Neuronal stem cell (in vitro differentiated cells): ENCODE results near the gene CACNG7.

Experiments
- DNase-seq: peaks from one replicate; pipeline ENCODE4 v3.0.0-alpha.2; 2013; ENCODE audit warnings: low spot score
- H2AFZ ChIP-seq: one replicate; pipeline ENCODE4 v1.6.1; 2013; ENCODE audit warnings: mild to moderate bottlenecking, low read length, inconsistent platforms
- H2AK5ac ChIP-seq: 2 replicates; pipeline ENCODE4 v1.6.1; 2013; ENCODE audit warnings: low read depth, mild to moderate bottlenecking, inconsistent platforms, low read length, moderate library complexity, mixed read lengths
- H2BK120ac ChIP-seq: 2 replicates; pipeline ENCODE4 v1.6.1; 2013; ENCODE audit warnings: low read depth, mild to moderate bottlenecking, inconsistent platforms, low read length, moderate library complexity, mixed read lengths
- H2BK12ac ChIP-seq: one replicate; pipeline ENCODE4 v1.6.1; 2013; ENCODE audit warnings: low read length, inconsistent platforms
- H2BK15ac ChIP-seq: 2 replicates; pipeline ENCODE4 v1.6.1; 2013; ENCODE audit warnings: mild to moderate bottlenecking, low read length, inconsistent platforms, mixed read lengths
- H2BK5ac ChIP-seq: one replicate; pipeline ENCODE4 v1.6.1; 2013; ENCODE audit warnings: inconsistent platforms, mild to moderate bottlenecking, low read length, moderate library complexity
- H3K14ac ChIP-seq: one replicate; pipeline ENCODE4 v1.6.1; 2013; ENCODE audit warnings: low read length, inconsistent platforms
- H3K18ac ChIP-seq: 2 replicates; pipeline ENCODE4 v1.6.1; 2013; ENCODE audit warnings: low read length, inconsistent platforms
- H3K23ac ChIP-seq: 2 replicates; pipeline ENCODE4 v1.6.1; 2013; ENCODE audit warnings: low read depth, mild to moderate bottlenecking, mixed read lengths, low read length, inconsistent platforms; ENCODE audit not compliant: poor library complexity
- H3K27ac ChIP-seq: replicated peaks from 3 replicates; pipeline ENCODE4 v1.5.1; 2013; ENCODE audit warnings: low read length, inconsistent platforms
- H3K27me3 ChIP-seq, 3 experiments: 2 replicates each; pipeline ENCODE4 v1.6.1; 2013; ENCODE audit warnings: low read length in 3 of 3, mild to moderate bottlenecking in 2 of 3, inconsistent platforms in 1 of 3, low read depth in 1 of 3, mixed read lengths in 1 of 3, moderate library complexity in 1 of 3; ENCODE audit not compliant: control insufficient read depth in 3 of 3, insufficient read depth in 3 of 3
- H3K36me3 ChIP-seq, 2 donors: replicated peaks in 1 of 2; 2 replicates each; pipeline ENCODE4 v1.6.1; 2013; ENCODE audit warnings: low read length in 2 of 2; ENCODE audit not compliant: control insufficient read depth in 2 of 2, insufficient read depth in 2 of 2
- H3K4ac ChIP-seq: 2 replicates; pipeline ENCODE4 v1.6.1; 2013; ENCODE audit warnings: inconsistent platforms, mild to moderate bottlenecking, low read length, moderate library complexity
- H3K4me1 ChIP-seq, 2 donors: 1 replicate in 1 of 2; 2 replicates in 1 of 2; pipeline ENCODE4 v1.6.1; 2013; ENCODE audit warnings: low read length in 2 of 2, low read depth in 1 of 2; ENCODE audit not compliant: control insufficient read depth in 2 of 2, insufficient read depth in 1 of 2
- H3K4me2 ChIP-seq: one replicate; pipeline ENCODE4 v1.6.1; 2013; ENCODE audit warnings: mild to moderate bottlenecking, low read length, inconsistent platforms; ENCODE audit not compliant: insufficient read depth, poor library complexity, severe bottlenecking
- H3K4me3 ChIP-seq, 2 donors: 2 replicates each; pipeline ENCODE4 v1.5.1; 2013; ENCODE audit warnings: low read length in 2 of 2, mild to moderate bottlenecking in 2 of 2, inconsistent platforms in 1 of 2, moderate library complexity in 1 of 2
- H3K79me1 ChIP-seq: one replicate; pipeline ENCODE4 v1.6.1; 2013; ENCODE audit warnings: low read depth, mild to moderate bottlenecking, inconsistent platforms, low read length, moderate library complexity
- H3K9ac ChIP-seq: one replicate; pipeline ENCODE4 v1.6.1; 2013; ENCODE audit warnings: mild to moderate bottlenecking, low read depth, low read length, inconsistent platforms; ENCODE audit not compliant: poor library complexity
- H3K9me3 ChIP-seq, 2 donors: replicated peaks in 1 of 2; 2 replicates each; pipeline versions ENCODE3 to v1.6.1; 2013; ENCODE audit warnings: low read length in 2 of 2, mild to moderate bottlenecking in 2 of 2, inconsistent platforms in 1 of 2, low read depth in 1 of 2, mixed read lengths in 1 of 2, moderate library complexity in 1 of 2; ENCODE audit not compliant: control insufficient read depth in 2 of 2, insufficient read depth in 1 of 2
- H4K8ac ChIP-seq: one replicate; pipeline ENCODE4 v1.6.1; 2013; ENCODE audit warnings: low read depth, mild to moderate bottlenecking, inconsistent platforms, low read length, moderate library complexity
- H4K91ac ChIP-seq: one replicate; pipeline ENCODE4 v1.6.1; 2013; ENCODE audit warnings: low read length, low read depth, mild to moderate bottlenecking, inconsistent platforms; ENCODE audit not compliant: poor library complexity
- WGBS, 2 donors: extraction: QIAGEN DNeasy Blood & Tissue Kit; methylation state at CpG; one replicate each; pipeline ENCODE4 v1.1.7; 2013; ENCODE audit warnings: missing lambda C conversion rate in 2 of 2, mixed read lengths in 1 of 2; ENCODE audit not compliant: insufficient read length in 2 of 2, insufficient replicate concordance in 1 of 2; ENCODE audit errors: extremely low coverage in 2 of 2; 5-methylcytosine and 5-hydroxymethylcytosine counted together

Gene CACNG7

DNA sequence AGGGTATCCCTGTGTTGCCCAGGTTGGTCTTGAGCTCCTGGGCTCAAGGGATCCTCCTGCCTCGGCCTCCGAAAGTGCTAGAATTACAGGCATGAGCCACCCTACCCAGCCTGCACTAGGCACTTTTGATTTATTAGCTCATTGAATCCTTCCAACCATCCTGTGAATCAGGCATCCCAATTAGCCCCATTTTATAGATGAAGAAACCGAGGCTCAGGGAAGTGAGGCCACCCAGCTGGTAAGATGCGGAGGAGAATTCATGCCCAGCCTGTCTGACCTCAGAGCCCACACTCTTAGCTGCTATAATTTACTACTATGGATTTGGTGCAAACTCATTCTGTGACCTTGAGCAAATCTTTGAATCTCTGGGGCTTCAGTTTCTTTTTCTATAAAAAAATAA lies 35.9 kb downstream of the CACNG7 start:
- H3K79me1 ChIP-seq: no peaks in the 10 kb centered on the region
- peaks cover 0 to 10% (median 0%) of the 10 kb centered on the region in 3 experiments for H3K27me3 ChIP-seq
- no peak overlapping the region for H3K9ac ChIP-seq
- H4K8ac ChIP-seq: no peak overlapping the region
- peaks cover 0 to 9% of the 10 kb centered on the region in 2 donors for H3K4me1 ChIP-seq
- peaks cover 4 to 30% of the 10 kb centered on the region in 2 donors for H3K36me3 ChIP-seq
- H3K4me3 ChIP-seq: no peak overlapping the region
- peaks cover 0 to 5% of the 10 kb centered on the region in 2 donors for H3K9me3 ChIP-seq
- H2BK15ac ChIP-seq: no peak overlapping the region
- no peak overlapping the region for H2AFZ ChIP-seq
- H2BK120ac ChIP-seq: no peak overlapping the region
- H3K14ac ChIP-seq: no peak overlapping the region
- no peak overlapping the region for H3K4ac ChIP-seq
- H2AK5ac ChIP-seq: no peak overlapping the region
- no peak overlapping the region for H3K23ac ChIP-seq
- no CpG with 5 or more reads among the region's 4 CpGs for WGBS, 2 donors
- no peak overlapping the region for H3K4me2 ChIP-seq
- H2BK12ac ChIP-seq: no peak overlapping the region
- no peak overlapping the region for H3K18ac ChIP-seq
- H4K91ac ChIP-seq: no peak overlapping the region
- DNase-seq: no peak
- H2BK5ac ChIP-seq: no peak overlapping the region
- H3K27ac ChIP-seq: no peak overlapping the region

DNA sequence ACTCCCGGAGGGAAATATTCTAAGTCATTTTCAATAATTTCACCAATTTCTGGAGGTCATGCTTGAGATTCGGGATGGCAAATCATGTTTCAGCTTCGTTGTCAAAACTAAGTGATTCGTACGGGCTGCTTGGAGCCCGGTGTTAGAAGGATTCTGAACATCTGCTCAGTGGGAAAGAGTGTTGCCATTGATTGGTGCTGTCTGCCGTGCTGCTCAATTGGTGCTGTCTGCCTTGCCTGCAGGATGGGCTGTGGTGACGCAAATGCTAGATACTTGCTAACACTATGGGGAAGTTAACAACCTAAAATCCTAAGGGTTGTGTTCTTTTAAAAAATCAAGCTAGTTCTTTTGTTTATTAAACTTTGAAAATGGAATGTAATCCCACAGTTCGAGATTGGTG lies 36.4 kb downstream of the CACNG7 start:
- Histone ChIP-seq H3K4me3 (peak overlapping the region in 1 of 2 donors; percentile 4), H3K36me3 (peaks cover 1 to 25% of the 10 kb centered on the region in 2 donors), H2AFZ (peak overlapping the region; percentile 11), H2BK12ac (no peak overlapping the region), H3K9me3 (peaks cover 0 to 5% of the 10 kb centered on the region in 2 donors), H3K18ac (no peak overlapping the region), H4K8ac (no peak overlapping the region), H4K91ac (no peak overlapping the region), H2BK5ac (no peak overlapping the region), H3K4me1 (peaks cover 0 to 9% of the 10 kb centered on the region in 2 donors), H2BK120ac (no peak overlapping the region), H3K27me3 (peaks cover 0 to 10% (median 0%) of the 10 kb centered on the region in 3 experiments), H3K14ac (no peak overlapping the region), H3K23ac (no peak overlapping the region), H3K4me2 (no peak overlapping the region), H3K79me1 (no peaks in the 10 kb centered on the region), H2AK5ac (no peak overlapping the region), H3K9ac (no peak overlapping the region), H2BK15ac (no peak overlapping the region), H3K27ac (no peak overlapping the region), H3K4ac (no peak overlapping the region)
- DNase-seq: no peak
- no CpG with 5 or more reads among the region's 9 CpGs for WGBS, 2 donors

DNA sequence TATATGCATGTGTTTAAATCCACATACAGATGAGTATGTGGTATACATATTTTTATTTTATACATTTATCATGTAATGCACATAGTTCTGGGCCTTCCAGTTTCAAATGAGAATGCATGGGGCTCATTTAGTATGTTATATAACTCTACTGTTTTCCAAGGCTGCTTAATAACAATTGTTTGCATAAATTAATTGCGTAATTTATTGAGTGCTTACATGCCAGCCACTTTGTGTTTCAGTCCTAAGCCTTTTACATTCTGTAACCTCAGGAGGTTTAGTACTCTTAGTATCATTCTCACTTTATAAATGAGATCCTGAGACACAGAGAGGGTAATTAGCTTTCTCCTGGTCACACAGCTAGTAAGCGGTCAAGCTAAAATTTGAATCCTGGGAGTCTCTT lies 36.9 kb downstream of the CACNG7 start:
- Histone ChIP-seq H4K91ac (no peak overlapping the region), H3K36me3 (peaks cover 0 to 22% of the 10 kb centered on the region in 2 donors), H4K8ac (no peak overlapping the region), H3K18ac (no peak overlapping the region), H3K9ac (no peak overlapping the region), H3K4me1 (peaks cover 0 to 9% of the 10 kb centered on the region in 2 donors), H3K27ac (no peak overlapping the region), H2BK120ac (no peak overlapping the region), H2BK15ac (no peak overlapping the region), H3K27me3 (peaks cover 0 to 10% (median 0%) of the 10 kb centered on the region in 3 experiments), H3K14ac (no peak overlapping the region), H2BK12ac (no peak overlapping the region), H3K4me2 (no peak overlapping the region), H2BK5ac (no peak overlapping the region), H3K4ac (no peak overlapping the region), H2AK5ac (no peak overlapping the region), H3K79me1 (no peaks in the 10 kb centered on the region), H3K9me3 (peaks cover 0 to 5% of the 10 kb centered on the region in 2 donors), H3K4me3 (peak overlapping the region in 1 of 2 donors; percentile 4), H2AFZ (no peak overlapping the region), H3K23ac (no peak overlapping the region)
- DNase-seq: no peak
- no CpG with 5 or more reads among the region's 2 CpGs for WGBS, 2 donors

DNA sequence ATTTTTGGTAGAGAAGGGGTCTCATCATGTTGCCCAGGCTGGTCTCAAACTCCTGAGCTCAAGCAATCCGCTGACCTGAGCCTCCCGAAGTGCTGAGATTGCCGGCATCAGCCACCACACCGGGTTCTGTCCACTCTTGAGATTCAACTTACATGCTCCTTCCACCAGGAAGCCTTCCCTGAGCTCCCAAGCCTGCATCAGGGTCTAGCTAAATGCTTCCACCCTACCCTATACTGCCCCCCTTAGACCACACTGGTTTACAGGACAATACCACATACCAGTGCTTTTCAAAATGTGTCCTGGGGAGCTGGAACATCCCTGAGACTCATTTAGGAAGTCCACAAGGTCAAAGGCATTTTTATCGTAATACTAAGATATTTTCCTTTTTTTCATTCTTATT lies 38.5 kb downstream of the CACNG7 start:
- Histone ChIP-seq H3K4ac (no peak overlapping the region), H3K79me1 (no peaks in the 10 kb centered on the region), H3K23ac (no peak overlapping the region), H3K9ac (no peak overlapping the region), H3K27me3 (peaks cover 0 to 8% (median 0%) of the 10 kb centered on the region in 3 experiments), H3K27ac (no peak overlapping the region), H3K18ac (no peak overlapping the region), H2BK15ac (no peak overlapping the region), H4K91ac (no peak overlapping the region), H3K36me3 (peaks cover 0 to 5% of the 10 kb centered on the region in 2 donors), H2BK12ac (no peak overlapping the region), H3K9me3 (no peaks in the 10 kb centered on the region), H3K4me2 (no peak overlapping the region), H2AK5ac (no peak overlapping the region), H4K8ac (no peak overlapping the region), H3K4me1 (peaks cover 2 to 7% of the 10 kb centered on the region in 2 donors), H2AFZ (no peak overlapping the region), H2BK5ac (no peak overlapping the region), H3K4me3 (no peak overlapping the region), H3K14ac (no peak overlapping the region), H2BK120ac (no peak overlapping the region)
- DNase-seq: no peak
- no CpG with 5 or more reads among the region's 5 CpGs for WGBS, 2 donors
